Glutamatergic neuron (in vitro differentiated cells): ENCODE results near the gene CIAO2A. TPM values are rescaled to one million over a fixed set of nuclear protein-coding genes. Genes with fewer than 3 reads are reported as not detected.
"Not testable (repeated sequence)": the region's sequence is repeated elsewhere in the genome, so short reads cannot be mapped to it uniquely, and the experiment has no call there.

Experiments
- DNase-seq: peaks from one replicate; pipeline ENCODE4 v3.0.0; 2022
- H3K27ac Mint-ChIP-seq: one replicate; pipeline ENCODE4 v1.8.0; 2020; ENCODE audit warnings: mild to moderate bottlenecking, mixed read lengths, inconsistent platforms; ENCODE audit not compliant: unreplicated experiment
- H3K27me3 Mint-ChIP-seq: one replicate; pipeline ENCODE4 v1.8.0; 2020; ENCODE audit warnings: mild to moderate bottlenecking, moderate library complexity, mixed read lengths, inconsistent platforms; ENCODE audit not compliant: unreplicated experiment
- H3K36me3 Mint-ChIP-seq: one replicate; pipeline ENCODE4 v1.8.0; 2020; ENCODE audit warnings: mild to moderate bottlenecking, mixed read lengths, inconsistent platforms; ENCODE audit not compliant: unreplicated experiment
- H3K4me1 Mint-ChIP-seq: one replicate; pipeline ENCODE4 v1.8.0; 2020; ENCODE audit warnings: mild to moderate bottlenecking, low read depth, mixed read lengths, inconsistent platforms; ENCODE audit not compliant: unreplicated experiment
- H3K4me3 Mint-ChIP-seq: one replicate; pipeline ENCODE4 v1.8.0; 2020; ENCODE audit warnings: mild to moderate bottlenecking, mixed read lengths, inconsistent platforms; ENCODE audit not compliant: unreplicated experiment
- H3K9me3 Mint-ChIP-seq: one replicate; pipeline ENCODE4 v1.8.0; 2020; ENCODE audit warnings: mild to moderate bottlenecking, moderate library complexity, mixed read lengths, inconsistent platforms; ENCODE audit not compliant: unreplicated experiment
- total RNA-seq: library from RNA; stranded (reverse); fragmentation: NEBNext Ultra II Directional; extraction: Animal tissue kit (Norgen Biotek cat#: 25700); gene quantifications from one replicate; pipeline ENCODE4 v1.2.1, GENCODE V29; 2021; ENCODE audit not compliant: unreplicated experiment
- TF ChIP-seq, protein P1 (sequence below): fragments of 200-600 bp; sonication (generic); IDR thresholded peaks from one replicate; pipeline ENCODE4 v1.5.0; 2021; ENCODE audit not compliant: partially characterized antibody, unreplicated experiment

The CIAO2A gene
- total RNA-seq, 1 donor from 2014 or later = 35.5 TPM

DNA sequence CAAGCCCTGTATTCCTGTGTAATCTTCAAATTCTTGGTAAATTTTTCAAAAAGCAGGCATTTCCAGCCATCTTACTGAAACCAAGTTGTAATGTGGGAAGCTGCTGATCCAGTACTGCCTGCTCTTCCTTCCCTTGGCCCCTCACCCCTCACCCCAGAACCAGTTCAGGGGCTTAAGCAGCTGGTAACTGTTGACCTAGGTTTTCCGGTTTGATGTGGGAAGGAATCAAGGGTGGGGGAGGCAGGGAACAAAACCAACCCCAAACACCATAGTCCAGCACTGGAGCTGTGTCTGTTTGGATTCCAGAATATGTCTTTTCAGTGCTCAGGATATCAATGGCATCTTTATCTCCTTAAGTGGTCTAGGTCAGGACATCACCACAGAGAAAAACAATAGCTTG, 28.8 kb upstream of the CIAO2A start:
- H3K4me1 Mint-ChIP-seq = no peaks in the 10 kb centered on the region
- H3K4me3 Mint-ChIP-seq = no peak overlapping the region
- no peaks in the 10 kb centered on the region for H3K36me3 Mint-ChIP-seq
- DNase-seq = no peak
- no peaks in the 10 kb centered on the region for H3K9me3 Mint-ChIP-seq
- TF ChIP-seq, protein P1, sequence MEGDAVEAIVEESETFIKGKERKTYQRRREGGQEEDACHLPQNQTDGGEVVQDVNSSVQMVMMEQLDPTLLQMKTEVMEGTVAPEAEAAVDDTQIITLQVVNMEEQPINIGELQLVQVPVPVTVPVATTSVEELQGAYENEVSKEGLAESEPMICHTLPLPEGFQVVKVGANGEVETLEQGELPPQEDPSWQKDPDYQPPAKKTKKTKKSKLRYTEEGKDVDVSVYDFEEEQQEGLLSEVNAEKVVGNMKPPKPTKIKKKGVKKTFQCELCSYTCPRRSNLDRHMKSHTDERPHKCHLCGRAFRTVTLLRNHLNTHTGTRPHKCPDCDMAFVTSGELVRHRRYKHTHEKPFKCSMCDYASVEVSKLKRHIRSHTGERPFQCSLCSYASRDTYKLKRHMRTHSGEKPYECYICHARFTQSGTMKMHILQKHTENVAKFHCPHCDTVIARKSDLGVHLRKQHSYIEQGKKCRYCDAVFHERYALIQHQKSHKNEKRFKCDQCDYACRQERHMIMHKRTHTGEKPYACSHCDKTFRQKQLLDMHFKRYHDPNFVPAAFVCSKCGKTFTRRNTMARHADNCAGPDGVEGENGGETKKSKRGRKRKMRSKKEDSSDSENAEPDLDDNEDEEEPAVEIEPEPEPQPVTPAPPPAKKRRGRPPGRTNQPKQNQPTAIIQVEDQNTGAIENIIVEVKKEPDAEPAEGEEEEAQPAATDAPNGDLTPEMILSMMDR = no peak
- H3K27ac Mint-ChIP-seq = no peak overlapping the region
- peaks cover 2% of the 10 kb centered on the region for H3K27me3 Mint-ChIP-seq

DNA sequence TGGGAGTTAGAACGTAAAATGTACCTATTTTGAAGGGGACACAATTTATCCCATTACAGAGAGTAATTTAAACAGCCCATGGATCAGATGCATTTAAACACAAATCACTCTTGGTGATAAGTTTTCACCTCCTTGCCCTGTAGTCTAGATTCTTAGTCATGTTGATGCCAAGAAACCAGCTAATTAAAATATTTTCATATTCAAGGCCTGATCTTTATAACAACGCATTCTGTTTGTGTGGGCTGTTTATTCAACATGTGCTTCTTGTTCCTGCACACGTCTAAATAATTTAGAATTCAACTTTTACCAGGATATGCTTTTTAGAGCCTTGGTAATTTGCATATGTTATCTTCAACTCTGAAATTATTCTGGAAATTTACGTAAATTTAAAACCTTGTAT, 28.0 kb upstream of the CIAO2A start:
- Mint-ChIP-seq H3K9me3 (no peaks in the 10 kb centered on the region), H3K4me1 (no peaks in the 10 kb centered on the region), H3K27ac (no peak overlapping the region), H3K4me3 (no peak overlapping the region), H3K27me3 (peaks cover 2% of the 10 kb centered on the region), H3K36me3 (no peaks in the 10 kb centered on the region)
- TF ChIP-seq, protein P1 = no peak
- no peak for DNase-seq

DNA sequence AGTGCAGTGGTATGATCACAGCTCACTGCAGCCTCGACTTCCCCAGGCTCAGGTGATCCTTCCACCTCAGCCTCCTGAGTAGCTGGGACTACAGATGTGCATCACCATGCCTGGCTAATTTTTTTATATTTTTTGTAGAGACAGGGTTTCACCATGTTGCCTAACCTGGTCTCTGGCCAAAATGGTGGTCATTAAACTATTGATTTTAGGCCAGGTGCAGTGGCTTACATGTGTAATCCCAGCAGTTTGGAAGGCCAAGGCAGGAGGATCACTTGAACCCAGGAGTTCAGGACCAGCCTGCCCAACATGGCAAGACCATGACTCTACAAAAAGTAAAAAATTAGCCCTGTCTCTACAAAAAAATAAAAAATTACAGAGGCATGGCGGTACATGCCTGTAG, 26.7 kb upstream of the CIAO2A start:
- not testable (repeated sequence) for H3K9me3 Mint-ChIP-seq, H3K27me3 Mint-ChIP-seq, DNase-seq, H3K4me1 Mint-ChIP-seq, H3K36me3 Mint-ChIP-seq, H3K27ac Mint-ChIP-seq, H3K4me3 Mint-ChIP-seq

DNA sequence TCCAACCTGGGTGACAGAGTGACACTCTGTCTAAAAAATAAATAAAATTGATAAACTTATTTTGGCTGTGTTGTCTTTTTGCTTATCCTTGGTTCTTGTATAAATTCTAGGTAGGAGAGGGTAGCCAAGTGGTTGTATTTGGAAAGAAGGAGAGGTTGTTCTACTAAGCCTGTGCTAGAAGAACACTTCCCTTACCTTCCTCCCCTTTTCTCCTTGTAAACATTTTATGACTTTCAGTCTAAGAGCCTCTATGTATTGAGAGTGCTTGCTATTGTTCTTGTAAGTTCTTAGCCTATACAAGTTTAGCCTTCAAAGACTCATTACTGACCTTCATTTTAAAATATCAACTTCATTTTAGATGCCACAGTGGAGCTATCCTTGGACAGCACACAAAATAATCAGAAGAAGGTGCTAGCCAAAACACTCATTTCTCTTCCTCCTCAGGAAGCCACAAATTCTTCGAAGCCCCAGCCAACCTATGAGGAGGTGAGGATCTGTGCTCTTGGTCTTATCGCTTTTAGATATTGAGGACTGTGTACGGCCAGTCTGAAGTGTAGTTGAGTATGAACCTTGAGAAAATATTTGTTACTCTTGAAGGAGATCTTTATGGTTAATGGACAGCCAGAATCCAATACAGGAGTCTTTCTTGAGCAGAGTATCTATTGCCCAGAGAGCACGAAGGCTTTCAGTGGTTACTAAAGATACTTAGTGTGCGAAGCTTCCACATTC, 24.3 kb upstream of the CIAO2A start:
- Mint-ChIP-seq H3K4me1 (no peaks in the 10 kb centered on the region), H3K36me3 (no peaks in the 10 kb centered on the region), H3K4me3 (no peak overlapping the region), H3K27me3 (no peaks in the 10 kb centered on the region), H3K9me3 (no peaks in the 10 kb centered on the region), H3K27ac (no peak overlapping the region)
- TF ChIP-seq, protein P1 = no peak
- no peak for DNase-seq

DNA sequence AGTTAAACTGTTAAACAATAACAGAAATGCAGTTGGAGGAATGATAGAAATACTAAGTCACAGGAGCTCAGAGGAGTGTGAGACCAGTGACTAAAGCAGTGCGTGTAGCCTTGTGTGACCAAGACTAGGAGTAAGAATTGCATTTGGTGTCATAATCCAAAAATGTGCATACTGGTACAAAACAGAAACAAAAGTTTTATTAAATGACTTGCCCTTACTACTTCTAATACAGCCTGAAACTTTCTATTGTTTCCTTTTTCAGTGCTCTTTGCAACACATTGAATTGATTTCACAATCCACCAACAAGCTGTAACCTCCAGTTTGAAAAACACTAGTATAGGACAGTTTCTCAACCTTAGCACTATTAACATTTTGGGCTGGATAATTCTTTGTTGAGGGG, 19.3 kb upstream of the CIAO2A start:
- H3K4me3 Mint-ChIP-seq = no peak overlapping the region
- no peak overlapping the region for H3K27ac Mint-ChIP-seq
- DNase-seq = no peak
- peaks cover 6% of the 10 kb centered on the region for H3K4me1 Mint-ChIP-seq
- no peaks in the 10 kb centered on the region for H3K9me3 Mint-ChIP-seq
- no peaks in the 10 kb centered on the region for H3K27me3 Mint-ChIP-seq
- TF ChIP-seq, protein P1 = no peak
- no peaks in the 10 kb centered on the region for H3K36me3 Mint-ChIP-seq
